HG03060 (cell line): ENCODE measurements around the gene RNF14.

Experiments
- ATAC-seq: cut with Tn5 transposase; IDR thresholded peaks from one replicate; pipeline ENCODE4 v1.9.1; 2021; ENCODE audit warnings: low read depth, moderate number of reproducible peaks; ENCODE audit not compliant: unreplicated experiment

Gene RNF14

DNA sequence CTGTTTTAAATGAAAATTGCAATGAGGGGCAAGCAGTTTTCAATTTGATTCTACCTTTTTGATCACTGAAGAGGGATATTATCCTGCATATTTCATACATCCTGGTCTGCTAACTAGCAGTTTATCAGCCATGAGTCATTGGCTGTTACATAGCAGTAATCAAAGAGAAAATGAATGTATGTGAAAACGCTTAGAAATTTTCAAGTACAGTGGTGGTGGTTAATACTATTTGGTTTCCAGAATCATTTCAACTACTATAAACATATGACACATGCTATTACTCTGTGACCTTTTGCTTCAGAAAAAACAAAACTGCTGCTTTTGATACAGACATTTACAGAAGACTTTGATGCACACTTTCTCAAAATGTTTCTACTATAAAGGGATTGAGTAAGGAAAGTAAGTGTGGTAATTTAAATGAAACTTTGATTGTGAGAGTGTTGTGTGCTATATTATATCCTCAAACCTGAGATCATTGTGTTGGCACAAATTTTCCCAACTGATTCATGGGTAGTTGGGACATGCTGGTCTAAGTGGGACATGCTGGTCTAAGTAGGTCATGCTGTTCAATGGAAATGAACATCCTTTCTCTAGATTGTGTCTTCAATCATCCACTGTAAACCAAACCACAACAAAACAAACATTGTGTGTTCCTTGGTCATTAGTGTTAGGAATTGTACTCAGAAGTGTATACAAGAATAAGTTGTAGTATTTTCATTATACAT is 5.1 kb downstream of the RNF14 start:
- no peak for ATAC-seq

DNA sequence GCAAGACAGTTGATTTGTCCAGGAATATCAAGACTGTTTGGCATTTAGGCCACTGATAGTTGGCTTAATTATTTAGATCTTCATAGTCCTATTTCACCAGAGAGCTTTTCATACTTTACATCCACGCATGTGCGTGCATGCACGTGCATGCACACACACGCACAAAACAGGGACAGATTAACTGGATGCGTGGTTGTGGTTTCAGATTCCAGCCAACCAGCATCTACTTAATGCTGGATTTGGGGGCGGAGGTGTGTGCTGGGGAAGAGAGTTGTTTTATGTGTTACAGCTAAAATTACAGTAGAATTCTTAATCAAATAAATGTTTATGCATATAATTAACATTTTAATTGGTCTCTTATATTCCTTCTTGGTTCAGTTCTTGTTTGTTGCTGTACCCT is 7.3 kb downstream of the RNF14 start:
- no peak for ATAC-seq

DNA sequence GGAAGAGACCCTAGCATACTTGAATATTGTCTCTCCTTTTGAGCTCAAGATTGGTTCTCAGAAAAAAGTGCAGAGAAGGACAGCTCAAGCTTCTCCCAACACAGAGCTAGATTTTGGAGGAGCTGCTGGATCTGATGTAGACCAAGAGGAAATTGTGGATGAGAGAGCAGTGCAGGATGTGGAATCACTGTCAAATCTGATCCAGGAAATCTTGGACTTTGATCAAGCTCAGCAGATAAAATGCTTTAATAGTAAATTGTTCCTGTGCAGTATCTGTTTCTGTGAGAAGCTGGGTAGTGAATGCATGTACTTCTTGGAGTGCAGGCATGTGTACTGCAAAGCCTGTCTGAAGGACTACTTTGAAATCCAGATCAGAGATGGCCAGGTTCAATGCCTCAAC is 9.5 kb downstream of the RNF14 start:
- ATAC-seq = no peak

- no peak for ATAC-seq
Observed at GRCh38 chr5:141982626-141983025, 13.7 kb downstream of the RNF14 start.

DNA sequence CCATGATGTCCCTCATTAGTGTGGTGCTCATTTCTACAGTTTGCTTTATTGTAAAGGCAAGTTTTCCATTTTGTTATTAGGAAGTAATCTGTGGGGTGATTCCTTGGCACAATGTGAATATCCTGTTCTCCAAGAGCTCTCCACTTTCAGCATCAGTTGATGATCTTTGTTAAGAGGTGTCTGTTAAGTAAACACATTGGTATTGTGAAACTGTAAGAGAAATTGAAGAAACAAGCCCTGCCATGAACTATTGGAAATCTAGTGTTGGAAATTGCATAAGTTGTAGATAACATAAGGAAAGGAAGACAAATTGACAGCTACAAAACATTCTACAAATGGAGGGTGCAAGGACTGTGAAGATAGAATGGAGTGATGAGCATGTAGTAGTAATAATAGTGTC is 17.2 kb downstream of the RNF14 start:
- no peak for ATAC-seq

DNA sequence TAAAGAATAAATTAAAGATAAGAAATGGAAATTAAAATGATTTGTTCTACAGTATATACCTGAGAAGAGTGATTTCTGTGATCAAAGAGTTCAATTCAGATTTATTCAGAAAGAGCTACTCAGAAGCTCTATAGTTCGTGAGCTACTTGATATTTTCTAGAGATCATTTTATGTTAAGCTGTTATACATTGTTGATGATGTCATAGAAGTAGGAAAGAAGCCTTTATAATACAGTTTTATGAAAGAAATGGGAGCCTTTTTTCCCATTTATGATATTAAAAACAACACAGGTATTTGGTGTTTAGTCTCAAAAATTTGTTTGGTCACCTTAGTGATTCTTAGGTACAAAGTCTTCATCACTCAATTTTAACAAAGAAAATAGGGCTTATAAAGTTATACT is 20.8 kb downstream of the RNF14 start:
- ATAC-seq = no peak

GRCh38 chr5:141992349-141992963 is 23.6 kb downstream of the RNF14 start:
- ATAC-seq = no peak

DNA sequence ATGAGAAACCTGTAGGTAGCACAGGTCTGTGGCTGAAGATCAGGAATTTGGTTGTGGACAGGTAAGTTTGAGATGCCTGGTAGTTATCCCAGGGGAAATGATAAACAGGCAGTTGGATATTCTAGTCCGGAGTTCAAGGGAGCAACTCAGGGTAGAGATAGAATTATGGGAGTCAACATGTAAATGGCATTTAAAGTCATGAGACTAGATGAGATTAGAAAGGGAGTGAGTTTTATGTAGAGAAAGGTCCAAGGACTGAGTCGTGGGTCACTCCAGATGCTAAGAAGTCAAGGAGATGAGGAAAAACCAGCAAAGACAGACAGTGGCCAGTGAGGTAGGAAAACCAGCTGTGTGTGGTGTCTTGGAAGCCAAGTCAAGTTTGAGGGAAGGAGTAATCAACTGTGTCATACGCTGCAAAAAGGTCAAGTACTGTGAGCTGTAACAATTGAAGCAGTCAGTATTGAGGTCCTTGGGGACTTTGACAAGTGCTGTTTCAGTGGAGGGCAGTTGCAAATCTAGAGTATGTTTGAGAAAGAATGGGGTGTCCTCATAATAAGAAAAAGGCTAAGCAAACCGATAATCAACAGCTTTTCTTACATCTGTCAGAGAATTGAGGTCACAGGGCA is 25.7 kb downstream of the RNF14 start:
- ATAC-seq = no peak

GRCh38 chr5:141995656-141996055 is 26.8 kb downstream of the RNF14 start:
- no peak for ATAC-seq

- no peak for ATAC-seq
Observed at GRCh38 chr5:141997358-141997960, 28.6 kb downstream of the RNF14 start.

DNA sequence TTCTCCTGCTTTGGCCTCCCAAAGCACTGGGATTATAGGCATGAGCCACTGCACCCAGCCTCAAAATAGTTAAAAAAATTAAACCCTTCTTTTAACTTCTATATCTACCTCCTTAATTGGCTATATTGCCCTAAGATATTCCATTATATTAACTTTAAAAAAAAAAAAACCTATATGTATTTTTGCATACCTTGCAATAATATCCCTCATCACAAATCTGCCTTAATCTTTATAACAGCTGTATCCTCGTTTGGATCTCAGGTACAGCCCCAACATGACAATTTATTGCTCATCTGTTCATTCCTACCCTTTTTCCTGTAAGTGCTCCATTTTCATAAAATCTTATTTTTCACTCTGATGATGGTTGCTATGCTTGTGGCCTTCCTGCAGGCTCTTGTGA is 31.3 kb downstream of the RNF14 start:
- ATAC-seq = no peak

GRCh38 chr5:142000704-142001484 is 32.0 kb downstream of the RNF14 start:
- ATAC-seq = no peak

- ATAC-seq = no peak
Observed at GRCh38 chr5:142003266-142003800, 34.4 kb downstream of the RNF14 start.

DNA sequence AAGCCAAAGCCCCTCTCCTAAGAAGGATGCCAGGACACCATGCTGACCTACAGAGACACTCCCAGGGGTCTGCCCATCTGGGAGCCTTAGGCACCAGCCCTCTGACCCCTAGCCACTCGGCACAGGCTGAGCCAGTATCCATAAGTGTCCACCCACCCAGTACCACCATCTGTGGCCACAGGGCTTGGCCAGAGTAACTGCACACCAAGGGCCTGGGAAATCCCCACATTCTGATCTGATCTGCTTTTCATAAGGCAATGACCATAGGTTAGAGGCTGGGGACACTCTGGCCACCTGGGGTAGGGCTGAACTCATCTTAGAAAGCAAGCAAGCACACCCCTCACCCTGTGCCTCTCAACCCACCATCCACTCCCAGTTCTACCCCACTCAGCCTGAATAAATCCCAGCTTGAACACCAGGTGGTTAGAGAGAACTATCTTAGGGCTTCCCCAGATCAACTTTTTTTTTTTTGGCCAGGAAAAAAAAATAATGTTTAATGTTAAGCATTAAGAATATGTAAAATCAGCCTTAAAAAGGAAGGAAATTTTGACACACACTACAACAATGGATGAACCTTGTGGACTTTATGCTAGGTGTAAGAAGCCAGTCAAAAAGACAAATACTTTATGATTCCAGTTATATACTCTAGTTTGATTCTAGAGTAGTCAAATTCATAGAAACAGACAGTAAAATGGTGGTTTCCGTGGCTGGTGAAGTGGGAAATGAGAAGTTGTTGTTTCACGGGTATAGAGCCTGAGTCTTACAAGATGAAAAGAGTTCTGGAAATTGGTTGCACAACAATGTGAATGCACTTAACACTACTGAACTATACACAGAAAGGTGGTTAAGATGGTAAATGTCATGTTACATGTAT is 37.7 kb downstream of the RNF14 start:
- no peak for ATAC-seq

DNA sequence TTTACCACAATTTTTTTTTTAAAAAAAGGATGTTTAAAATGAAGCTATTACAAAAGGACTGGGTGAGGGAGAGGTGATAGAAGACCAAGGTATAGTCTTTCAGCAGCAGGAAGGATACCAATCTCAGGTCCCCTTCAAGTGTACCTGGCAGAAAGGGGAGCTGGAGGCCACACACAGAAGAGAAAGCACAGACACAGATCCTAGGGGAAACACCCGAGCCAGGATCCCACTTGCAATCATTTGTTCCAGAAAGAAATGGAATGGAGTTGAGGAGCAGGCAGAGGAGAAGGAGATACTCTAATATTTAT is 38.3 kb downstream of the RNF14 start:
- no peak for ATAC-seq

DNA sequence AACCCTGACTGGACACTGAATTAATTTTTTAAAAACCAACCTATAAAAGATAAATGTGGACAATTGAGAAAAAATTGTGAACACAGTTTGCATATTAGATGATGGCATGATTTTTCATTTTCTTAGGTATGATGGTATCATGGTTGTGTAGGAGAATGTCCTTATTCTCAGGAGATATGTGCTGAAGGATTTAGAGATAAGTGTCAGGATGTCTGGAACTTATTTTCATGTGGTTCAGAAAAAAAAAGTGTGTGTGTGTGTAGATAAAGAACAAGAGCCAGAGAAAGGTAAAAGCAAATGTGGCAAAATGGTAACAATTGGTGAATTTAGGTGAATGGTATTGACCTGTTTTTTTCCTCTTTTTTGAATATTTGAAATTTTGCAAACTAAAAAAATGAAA is 39.9 kb downstream of the RNF14 start:
- ATAC-seq = no peak

DNA sequence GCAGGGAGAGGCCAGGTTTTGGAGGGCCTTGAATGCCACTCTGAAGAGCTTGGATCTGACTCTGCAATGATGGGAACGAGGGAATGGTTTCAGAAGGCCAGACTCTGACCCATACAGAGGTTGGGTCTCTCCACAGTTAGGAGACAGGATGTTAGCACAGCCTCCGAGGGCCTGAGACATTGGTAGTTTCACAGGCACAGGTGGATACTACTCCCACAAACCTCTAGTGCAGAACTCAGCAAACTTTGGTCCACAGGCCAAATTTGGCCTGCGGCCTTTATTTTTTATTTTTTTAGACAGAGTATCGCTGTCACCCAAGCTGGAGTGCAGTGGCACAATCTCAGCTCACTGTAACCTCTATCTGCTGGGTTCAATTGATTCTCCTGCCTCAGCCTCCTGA is 41.0 kb downstream of the RNF14 start:
- no peak for ATAC-seq

DNA sequence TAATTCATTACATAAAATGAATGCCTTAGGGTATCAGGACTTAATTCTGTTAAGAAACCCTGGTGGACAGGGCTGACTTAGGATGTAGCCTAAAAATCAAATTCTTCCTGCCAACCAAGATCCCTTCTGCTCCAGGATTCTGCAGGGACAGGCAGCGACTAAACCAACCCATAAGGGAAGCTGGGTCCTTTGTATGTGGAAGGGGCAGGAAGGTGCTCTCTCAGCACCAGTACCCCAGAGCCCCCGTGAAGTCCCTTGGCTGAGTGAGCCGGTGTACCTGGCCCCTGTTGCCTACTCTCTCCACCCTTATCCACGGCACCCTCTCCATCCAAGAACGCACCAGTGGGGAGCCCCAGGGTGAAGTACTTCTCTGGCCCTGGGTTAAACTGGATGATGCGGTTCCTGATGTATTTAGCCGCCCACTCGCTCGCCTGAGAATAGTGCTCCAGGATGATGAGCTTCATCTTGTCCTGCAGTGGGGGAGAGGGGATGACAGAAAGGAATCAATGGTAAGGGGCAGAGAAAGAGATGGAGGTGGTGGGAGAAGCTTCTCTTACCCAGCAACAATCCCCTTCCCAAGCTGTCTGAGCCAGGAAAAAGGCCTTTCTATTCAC is 42.8 kb downstream of the RNF14 start:
- no peak for ATAC-seq

GRCh38 chr5:142012186-142012785 is 43.4 kb downstream of the RNF14 start:
- ATAC-seq = no peak
